Suprapubic skin (tissue), 4 donors: Measurements from ENCODE around the gene LEMD3.

Source experiments
- POLR2A ChIP-seq, 2 donors: fragments of 450-650 bp; IDR thresholded peaks; one replicate each; pipeline ENCODE4 v1.6.1; 2017; ENCODE audit warnings: antibody characterized with exemption in 2 of 2, mild to moderate bottlenecking in 2 of 2, moderate library complexity in 2 of 2
- POLR2AphosphoS5 ChIP-seq, 3 donors: sonication (generic); formaldehyde crosslinking; IDR thresholded peaks; one replicate each; pipeline ENCODE4 v1.6.1; 2017; ENCODE audit warnings: antibody characterized with exemption in 3 of 3
- TF ChIP-seq, protein P1 (sequence below), 2 donors: fragments of 200-600 bp in 1 of 2; fragments of 450-650 bp in 1 of 2; sonication (generic) in 1 of 2; IDR thresholded peaks; one replicate each; pipeline ENCODE4 v1.5.1; 2016 to 2019; ENCODE audit warnings: antibody characterized with exemption in 2 of 2, mild to moderate bottlenecking in 1 of 2, moderate library complexity in 1 of 2

DNA sequence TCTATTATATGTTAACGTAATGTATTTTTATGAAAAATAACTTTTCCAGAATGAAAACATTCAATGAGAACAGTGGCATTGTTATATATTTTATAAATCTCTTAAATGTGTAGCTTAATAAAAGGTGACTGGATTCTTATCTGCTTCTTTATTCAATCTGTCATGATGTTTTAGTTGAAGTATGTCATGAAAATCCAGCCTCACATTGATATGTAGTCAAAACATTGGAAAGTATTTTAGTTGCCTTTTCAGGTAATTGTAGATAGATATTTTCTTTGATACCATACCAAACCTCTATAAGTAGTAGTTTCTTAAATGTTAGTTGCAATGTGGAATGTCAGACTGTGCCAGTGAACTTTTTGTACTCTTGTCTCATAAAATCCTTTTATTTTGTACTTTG is 67.8 kb downstream of the LEMD3 start:
- TF ChIP-seq POLR2A (IDR thresholded peaks at IDR 0.05) (no peak), POLR2AphosphoS5 (IDR thresholded peaks at IDR 0.05) (no peak)
- TF ChIP-seq, protein P1, sequence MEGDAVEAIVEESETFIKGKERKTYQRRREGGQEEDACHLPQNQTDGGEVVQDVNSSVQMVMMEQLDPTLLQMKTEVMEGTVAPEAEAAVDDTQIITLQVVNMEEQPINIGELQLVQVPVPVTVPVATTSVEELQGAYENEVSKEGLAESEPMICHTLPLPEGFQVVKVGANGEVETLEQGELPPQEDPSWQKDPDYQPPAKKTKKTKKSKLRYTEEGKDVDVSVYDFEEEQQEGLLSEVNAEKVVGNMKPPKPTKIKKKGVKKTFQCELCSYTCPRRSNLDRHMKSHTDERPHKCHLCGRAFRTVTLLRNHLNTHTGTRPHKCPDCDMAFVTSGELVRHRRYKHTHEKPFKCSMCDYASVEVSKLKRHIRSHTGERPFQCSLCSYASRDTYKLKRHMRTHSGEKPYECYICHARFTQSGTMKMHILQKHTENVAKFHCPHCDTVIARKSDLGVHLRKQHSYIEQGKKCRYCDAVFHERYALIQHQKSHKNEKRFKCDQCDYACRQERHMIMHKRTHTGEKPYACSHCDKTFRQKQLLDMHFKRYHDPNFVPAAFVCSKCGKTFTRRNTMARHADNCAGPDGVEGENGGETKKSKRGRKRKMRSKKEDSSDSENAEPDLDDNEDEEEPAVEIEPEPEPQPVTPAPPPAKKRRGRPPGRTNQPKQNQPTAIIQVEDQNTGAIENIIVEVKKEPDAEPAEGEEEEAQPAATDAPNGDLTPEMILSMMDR (IDR thresholded peaks at IDR 0.05) = no peak
